ENCODE measurements around the gene PANX1.

PANX1 gene

DNA sequence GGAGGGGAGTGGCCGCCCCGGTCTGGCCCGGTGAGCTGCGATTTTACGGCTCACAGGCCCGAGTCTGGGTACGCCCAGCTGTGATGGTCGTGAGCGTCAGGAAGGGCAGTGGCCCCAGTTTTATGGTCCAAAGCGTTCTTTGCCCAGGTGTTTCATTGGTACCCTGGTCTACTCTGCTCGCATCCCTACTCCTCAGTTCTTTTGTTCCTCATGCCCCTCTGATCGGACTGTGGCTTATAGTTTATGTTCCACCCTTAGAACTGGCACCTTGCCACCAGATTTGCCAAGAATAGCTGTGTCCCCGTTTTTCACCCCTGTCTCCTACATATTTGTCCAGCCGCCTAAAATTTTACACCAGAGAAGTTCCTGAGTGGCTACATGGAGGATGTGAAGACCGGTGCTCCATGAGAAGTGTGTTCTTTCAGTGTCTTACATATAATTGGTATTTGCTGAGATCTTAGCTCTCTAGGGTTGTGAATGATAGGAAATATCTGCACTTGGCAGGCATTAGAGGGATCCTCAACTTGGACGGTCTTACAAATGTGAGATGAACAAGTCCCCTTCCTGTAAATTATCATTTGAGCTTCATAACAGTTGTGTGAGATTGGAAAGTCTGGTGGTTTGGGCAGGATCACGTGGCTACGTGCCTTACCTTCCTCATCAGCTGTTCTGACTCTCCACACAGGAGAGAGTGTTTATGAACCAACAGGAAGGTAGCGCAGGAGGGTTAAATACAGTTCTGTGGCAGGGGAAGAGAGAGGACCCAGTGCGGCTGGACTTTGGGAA is 1.1 kb downstream of the PANX1 start:
- peak; percentile 20 for DNase-seq (ENCODE audit: low read depth)

DNA sequence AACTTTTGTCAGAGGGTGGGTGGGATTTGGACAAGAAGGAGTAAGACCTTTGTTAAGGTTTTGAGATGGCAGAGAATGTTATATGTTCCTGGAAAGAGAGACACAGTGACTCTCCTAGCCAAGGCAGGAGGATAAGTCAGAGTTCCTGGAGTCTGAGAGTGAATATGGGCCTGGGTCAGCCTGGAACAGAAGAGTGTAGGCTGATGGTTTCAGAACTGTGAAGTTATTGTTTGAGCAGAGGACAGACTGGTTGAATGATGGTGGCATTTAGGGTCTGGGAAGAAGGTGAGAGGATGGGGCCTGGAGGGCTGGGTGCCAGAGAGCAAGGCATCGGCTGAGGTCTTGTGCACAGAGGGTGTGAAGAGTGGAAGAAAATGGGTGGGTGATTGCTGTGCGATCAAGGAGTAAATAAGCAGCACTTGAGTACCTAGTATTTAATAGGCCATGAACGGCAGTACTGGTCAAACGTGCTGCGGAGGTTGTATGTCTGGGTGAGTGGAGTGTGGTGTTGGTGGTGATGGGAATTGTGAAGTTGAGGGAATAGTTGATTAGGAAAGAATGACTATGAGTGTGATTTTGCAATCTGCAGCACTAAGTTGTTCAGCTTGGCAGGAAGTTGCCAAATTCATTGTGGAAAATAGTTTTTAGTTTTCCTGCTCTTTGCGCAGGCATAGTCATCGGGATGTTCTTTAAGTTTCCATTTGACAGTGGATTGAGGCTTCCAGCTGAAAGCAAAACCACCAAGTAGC is 1.8 kb downstream of the PANX1 start:
- DNase-seq (ENCODE audit: low read depth): peak; percentile 90

- no peak for DNase-seq (ENCODE audit: low read depth)
Observed at GRCh38 chr11:94131047-94131717, 2.5 kb downstream of the PANX1 start.

GRCh38 chr11:94131718-94132115 is 3.1 kb downstream of the PANX1 start:
- peak; percentile 19 for DNase-seq (ENCODE audit: low read depth)

GRCh38 chr11:94132152-94132558 is 3.5 kb downstream of the PANX1 start:
- peak; percentile 67 for DNase-seq (ENCODE audit: low read depth)

DNA sequence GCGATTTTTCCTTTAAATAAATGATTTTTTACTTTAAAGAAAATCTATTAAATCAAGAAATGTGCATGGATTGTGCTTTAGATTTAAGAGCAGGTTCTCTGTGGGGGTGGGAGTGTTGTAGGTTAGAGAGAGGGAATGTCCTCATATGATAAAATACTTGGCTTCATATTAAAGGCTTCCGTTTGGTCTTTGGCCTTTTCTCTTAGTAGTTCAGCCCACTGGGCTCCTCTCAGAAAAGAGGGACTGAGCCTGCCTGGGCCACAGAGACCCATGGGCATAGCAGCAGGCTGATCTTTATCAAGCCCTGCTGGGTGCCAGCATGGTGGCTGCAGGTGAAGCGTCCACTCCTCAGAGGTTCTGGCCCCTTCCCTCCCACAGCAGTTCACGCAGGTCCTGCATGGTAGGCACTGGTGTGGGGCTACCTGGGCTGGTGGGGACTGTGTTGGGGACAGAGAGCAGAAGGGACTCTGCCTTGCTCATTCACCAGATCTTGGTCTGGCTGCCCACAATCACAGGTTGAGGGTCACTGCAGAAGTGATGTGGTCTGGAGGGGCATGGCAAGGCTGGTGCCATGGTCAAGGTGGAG is 4.3 kb downstream of the PANX1 start:
- no peak for DNase-seq (ENCODE audit: low read depth)

- no peak for DNase-seq (ENCODE audit: low read depth)
Observed at GRCh38 chr11:94133752-94134151, 5.1 kb downstream of the PANX1 start.

GRCh38 chr11:94134651-94135512 is 6.2 kb downstream of the PANX1 start:
- DNase-seq (ENCODE audit: low read depth): peak; percentile 88

DNA sequence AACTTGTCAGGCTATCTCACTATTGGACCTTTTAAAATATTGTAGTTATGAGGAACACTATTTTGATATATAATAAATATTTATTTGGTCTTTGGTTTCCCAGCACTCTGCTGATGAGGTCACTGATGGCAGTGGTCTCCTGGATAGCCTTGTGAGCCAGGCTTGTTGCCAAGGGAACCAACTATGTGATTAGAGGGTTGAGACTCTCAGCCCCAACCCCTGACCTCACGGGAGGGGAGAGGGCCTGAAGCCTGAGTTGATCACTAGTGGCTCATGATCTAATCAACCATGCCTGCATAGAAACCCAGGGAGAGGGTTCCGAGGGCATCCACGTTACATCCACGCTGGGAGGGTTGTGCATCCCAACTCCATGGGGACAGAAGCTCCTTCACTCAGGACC is 10.8 kb downstream of the PANX1 start:
- no peak for DNase-seq (ENCODE audit: low read depth)

DNA sequence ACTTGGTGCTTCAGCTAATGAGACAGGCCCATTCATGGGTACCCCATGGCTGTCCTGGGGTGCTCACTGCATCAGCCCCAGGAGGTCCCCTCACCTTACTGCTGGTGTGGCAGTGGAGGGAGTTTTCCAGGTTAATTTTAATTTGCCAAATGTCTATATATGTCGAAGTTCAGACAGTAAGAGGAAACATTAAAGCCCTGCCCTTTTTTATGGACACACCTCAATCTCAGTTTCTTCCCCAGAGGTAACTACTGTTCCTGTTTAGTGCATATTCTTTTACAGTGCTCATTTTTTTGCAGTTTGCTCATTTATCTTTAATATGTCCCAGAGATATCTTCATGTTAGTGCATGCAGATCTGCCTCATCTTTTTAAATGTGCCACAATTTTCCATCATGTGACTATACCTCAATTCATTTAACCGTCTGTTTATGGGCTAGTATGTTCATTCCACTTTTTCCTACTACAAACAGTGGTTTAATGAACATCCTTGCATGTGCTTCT is 11.6 kb downstream of the PANX1 start:
- DNase-seq (ENCODE audit: low read depth): no peak

DNA sequence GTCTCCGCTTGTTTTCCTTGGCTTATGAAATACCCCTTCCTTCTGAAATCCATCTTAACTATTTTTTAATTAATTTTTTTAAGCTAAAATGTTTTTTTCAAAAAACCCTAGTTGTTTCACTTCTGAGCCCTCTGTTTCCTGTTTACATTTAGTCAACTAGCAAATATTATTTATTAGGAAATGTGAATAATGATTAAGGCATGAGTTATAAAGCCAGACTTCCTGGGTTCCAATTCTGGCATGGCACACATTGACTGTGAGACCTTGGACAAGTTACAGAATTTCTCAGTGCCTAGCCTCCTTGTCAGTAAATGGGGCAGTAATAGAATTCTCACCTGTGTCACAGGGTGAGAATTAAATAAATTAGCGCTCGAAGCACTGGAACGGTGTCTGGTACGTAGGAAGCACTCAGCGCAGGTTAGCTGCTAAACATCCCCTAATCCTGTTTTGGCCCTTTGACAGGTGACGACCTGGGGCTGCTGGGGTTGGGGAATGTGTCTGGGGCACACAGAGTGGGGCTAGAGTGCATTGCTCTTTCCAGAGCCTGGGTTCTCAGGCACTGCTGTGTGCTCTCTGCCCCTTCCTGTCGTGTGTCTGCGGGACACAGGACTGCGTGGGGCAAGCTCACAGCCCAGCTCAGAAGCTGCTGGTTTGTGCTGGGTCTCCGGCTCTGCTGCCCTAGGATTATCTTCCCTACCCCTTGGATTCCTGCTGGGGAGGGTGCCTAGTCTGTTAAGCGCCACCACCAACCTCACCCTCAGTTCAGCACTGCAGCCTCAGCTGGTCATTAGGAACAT is 13.1 kb downstream of the PANX1 start:
- DNase-seq (ENCODE audit: low read depth): no peak

DNA sequence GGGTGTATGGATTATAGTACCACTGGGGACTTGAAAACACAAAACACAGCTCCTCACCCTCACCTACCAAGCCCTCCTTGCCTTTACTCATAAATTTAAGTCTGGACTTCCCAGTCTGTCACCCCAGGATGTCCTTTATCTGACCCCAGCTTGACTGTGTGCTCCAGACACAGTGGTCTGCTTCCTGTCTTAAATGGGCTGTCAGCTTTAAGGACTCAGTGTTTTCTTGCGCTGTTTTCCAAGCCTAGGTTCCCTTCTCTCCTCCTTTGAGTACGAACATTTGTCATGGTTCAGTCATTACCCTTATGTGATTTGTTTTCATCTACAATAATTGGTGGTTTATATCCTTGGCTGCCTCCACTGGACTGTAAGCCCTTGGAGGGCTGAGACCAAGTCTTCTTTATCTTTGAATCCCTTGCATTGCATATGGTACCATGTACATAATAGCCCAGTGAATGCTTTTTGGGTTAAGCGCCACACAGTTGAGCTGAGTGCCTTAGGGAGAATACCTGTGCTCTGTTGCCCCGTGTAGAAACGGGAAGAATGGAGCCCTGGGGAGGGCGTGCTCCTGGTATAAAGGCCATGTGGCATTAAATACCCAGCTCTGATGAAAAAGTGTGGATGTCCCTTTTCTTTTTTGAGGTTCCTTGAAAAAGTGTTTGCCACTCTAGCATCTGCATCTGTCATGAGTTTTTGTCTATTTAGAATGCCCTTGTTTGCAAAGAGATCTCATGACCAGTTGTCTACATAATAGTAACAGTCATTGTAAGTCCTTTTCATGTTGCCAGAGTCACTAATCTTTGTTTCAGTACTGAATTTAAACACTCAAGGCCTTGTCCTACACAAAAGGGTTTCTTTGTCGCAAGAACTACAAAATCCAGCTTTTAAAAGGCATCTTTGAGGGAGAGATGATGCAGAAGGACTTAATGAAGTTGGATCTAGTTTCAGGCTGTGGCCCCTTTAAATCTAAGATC is 14.0 kb downstream of the PANX1 start:
- no peak for DNase-seq (ENCODE audit: low read depth)

DNA sequence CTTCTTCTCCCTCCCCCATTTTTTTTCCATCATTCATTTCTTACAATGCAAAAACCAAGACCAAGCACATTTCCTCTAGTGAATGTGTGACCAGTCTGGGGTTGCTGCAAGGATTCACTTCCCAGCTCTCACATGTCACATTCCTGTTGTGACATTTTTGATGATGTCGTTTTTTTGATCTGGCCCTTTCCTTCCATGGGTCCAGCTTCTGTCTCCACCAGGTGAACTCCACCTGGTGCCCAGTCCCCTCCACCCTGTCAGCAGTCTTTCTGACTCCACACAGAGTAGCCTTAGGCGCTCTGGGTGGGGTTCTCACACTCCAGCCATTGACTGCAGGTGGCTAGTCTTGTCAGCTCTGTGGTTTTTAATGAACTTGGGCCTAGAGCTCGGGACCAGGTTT is 15.6 kb downstream of the PANX1 start:
- no peak for DNase-seq (ENCODE audit: low read depth)

DNA sequence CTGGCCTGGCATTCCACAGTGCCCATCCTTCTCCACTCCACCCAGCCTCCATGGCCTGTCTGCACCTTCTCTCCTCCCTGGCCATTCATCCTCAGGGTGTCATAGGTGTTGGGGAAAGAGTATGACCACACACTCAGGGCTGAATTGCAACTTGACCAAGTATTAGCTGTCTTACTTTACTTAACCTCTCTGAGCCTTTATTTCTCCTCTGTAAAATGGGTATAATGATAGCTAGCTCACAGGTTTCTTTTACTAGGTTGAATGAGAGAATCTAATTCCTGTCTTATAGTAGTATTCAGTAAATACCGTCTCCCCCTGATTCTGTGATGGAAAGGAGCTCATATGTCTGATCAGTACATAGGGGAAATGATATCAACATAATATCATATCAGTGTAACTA is 16.0 kb downstream of the PANX1 start:
- DNase-seq (ENCODE audit: low read depth): no peak

GRCh38 chr11:94145431-94145830 is 16.8 kb downstream of the PANX1 start:
- no peak for DNase-seq (ENCODE audit: low read depth)

DNA sequence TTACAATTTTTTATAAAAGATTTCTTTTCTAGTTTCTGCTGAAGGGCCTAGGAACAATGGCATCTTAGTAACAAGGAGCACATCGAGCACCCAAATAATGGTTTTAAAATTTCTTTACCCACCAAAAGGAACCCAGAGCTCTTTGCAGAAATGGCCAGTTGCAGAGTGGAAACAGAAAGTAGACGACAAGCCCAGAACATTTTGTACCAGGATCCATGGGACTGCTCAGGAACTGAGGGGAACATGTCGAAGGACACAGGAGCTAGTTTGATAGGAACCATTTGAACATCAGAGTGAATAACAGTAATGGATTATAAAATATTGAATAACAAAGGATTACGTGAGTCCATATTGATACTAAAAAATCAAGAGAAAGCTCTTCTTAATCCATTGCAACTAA is 17.3 kb downstream of the PANX1 start:
- DNase-seq (ENCODE audit: low read depth): no peak

DNA sequence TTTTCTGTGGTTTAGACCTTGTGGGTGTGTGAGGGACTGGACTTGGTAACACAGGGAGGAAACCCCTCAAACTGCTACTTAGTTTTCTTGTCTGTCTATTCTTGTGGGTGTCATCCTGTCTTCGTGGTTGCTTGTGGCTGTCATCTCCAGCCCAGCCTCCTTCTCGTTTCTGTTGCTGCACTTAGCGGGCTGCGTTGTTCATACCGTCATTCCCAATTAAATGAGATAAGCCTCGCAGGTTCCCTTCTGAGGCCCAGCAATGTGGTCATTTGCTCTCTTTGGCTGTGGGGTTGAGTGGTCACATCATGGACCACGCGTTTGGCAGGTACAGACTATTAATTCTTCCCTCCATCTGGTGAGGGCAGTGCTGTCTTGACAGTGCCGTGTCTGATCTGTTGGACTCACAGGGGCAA is 18.8 kb downstream of the PANX1 start:
- no peak for DNase-seq (ENCODE audit: low read depth)

DNA sequence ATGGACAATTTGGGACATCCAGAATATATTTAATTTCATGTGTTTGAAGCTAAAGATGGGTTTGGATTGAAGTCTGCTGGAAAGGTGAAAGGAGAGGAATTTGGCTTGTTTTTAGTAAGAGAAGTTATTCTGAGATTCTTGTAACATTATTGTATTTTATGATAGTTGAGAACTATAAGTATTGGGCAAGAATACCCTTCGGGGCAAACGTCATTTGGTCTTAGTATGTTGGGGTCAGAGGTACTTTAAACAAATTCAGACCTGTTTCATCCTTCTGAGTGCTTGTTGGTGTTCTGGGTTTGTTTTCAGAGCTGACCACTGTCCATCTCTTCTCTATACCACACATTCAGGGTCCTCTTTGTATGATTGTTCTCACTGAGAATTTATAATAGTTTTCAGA is 19.5 kb downstream of the PANX1 start:
- DNase-seq (ENCODE audit: low read depth): no peak

- no peak for DNase-seq (ENCODE audit: low read depth)
Observed at GRCh38 chr11:94149431-94150017, 20.9 kb downstream of the PANX1 start.

Data from HS-5 (cell line).